ENCODE measurements around the gene OR52J3. TPM values are rescaled to one million over a fixed set of nuclear protein-coding genes. Genes with fewer than 3 reads are reported as not detected.

The OR52J3 gene
- total and polyA plus RNA-seq, 2 of the 8 experiments (the other 6 are each of a cell fraction or from before 2014, with no cell fraction given): not detected

- H3K79me1 ChIP-seq (ENCODE audit: low read depth, low read length): no peaks in the 10 kb centered on the region
- no peak within 1 kb of the TSS for H2BK5ac ChIP-seq (ENCODE audit: low read depth, low read length)
- FAIRE-seq: no peak
- H2BK20ac ChIP-seq (ENCODE audit: low read length): no peak within 1 kb of the TSS
- no peaks in the 10 kb centered on the region for H3K36me3 ChIP-seq (ENCODE audit: control insufficient read depth in 2 of 4, insufficient read depth in 4 of 4, low read length in 3 of 4)
- no peak within 1 kb of the TSS for H3K4me3 ChIP-seq (ENCODE audit: extremely low read depth in 1 of 4, insufficient read depth in 2 of 4, low read depth in 3 of 4, low read length in 4 of 4)
- H3K56ac ChIP-seq (replicated peaks; ENCODE audit: insufficient read length, low read depth, low read length): no peak within 1 kb of the TSS
- H3K18ac ChIP-seq (ENCODE audit: extremely low read depth, low read length): no peak within 1 kb of the TSS
- no peak within 1 kb of the TSS for H2BK120ac ChIP-seq (replicated peaks; ENCODE audit: low read depth, low read length)
- H3K4me1 ChIP-seq (replicated peaks in 1 of 4; ENCODE audit: control insufficient read depth in 3 of 4, insufficient read depth in 4 of 4, low read length in 3 of 4): no peaks in the 10 kb centered on the region
- no peak within 1 kb of the TSS for H3K4ac ChIP-seq (replicated peaks; ENCODE audit: insufficient read length, low read depth, low read length)
- ChIA-PET CTCF (ENCODE audit: partially characterized antibody) (no interaction called here), POLR2A (ENCODE audit: partially characterized antibody) (no interaction called here)
- no peak within 1 kb of the TSS for H3K4me2 ChIP-seq (ENCODE audit: insufficient read depth in 1 of 2, low read depth in 2 of 2, low read length in 2 of 2)
- no peak within 1 kb of the TSS for H2BK15ac ChIP-seq (ENCODE audit: low read length)
- no peaks in the 10 kb centered on the region for H3K27me3 ChIP-seq (replicated peaks in 1 of 4; ENCODE audit: control insufficient read depth in 3 of 4, extremely low read depth in 1 of 4, insufficient read depth in 3 of 4, low read length in 3 of 4)
- no peak within 1 kb of the TSS for H3K14ac ChIP-seq (ENCODE audit: insufficient read length)
- no peak within 1 kb of the TSS for H3K9ac ChIP-seq (replicated peaks in 1 of 4; ENCODE audit: extremely low read depth in 1 of 4, low read depth in 3 of 4, low read length in 3 of 4)
- no peak within 1 kb of the TSS; the same call in 1 of the 2 replicates for H2AK5ac ChIP-seq (ENCODE audit: low read depth, low read length)
- no peak within 1 kb of the TSS for H2BK12ac ChIP-seq (ENCODE audit: low read depth, low read length)
- H4K5ac ChIP-seq (ENCODE audit: insufficient read length, low read depth, low read length): no peak within 1 kb of the TSS
- H2AFZ ChIP-seq (ENCODE audit: low read length): no peak within 1 kb of the TSS
- no peak within 1 kb of the TSS for H3K27ac ChIP-seq (ENCODE audit: low read depth, low read length)
- H3K23ac ChIP-seq (ENCODE audit: insufficient read length): no peak within 1 kb of the TSS
- H3K79me2 ChIP-seq (ENCODE audit: control insufficient read depth in 1 of 2, insufficient read depth in 2 of 2, low read length in 2 of 2): no peaks in the 10 kb centered on the region
- no peaks in the 10 kb centered on the region for H4K20me1 ChIP-seq (replicated peaks in 1 of 2; ENCODE audit: control insufficient read depth in 1 of 2, insufficient read depth in 2 of 2, low read length in 2 of 2)
- no peak for DNase-seq (ENCODE audit: low read depth in 1 of 2, low spot score in 2 of 2)
- no peak within 1 kb of the TSS for H4K91ac ChIP-seq (replicated peaks; ENCODE audit: insufficient read length, low read length)
- H4K8ac ChIP-seq (ENCODE audit: extremely low read depth, insufficient read depth, low read length): no peak within 1 kb of the TSS
- WGBS, 2 experiments (ENCODE audit: extremely low coverage in 1 of 2, insufficient coverage in 1 of 2, insufficient read length in 1 of 2, insufficient replicate concordance in 2 of 2, low coverage in 1 of 2, low lambda C conversion rate in 2 of 2, missing lambda C conversion rate in 1 of 2): 98% methylated on average over 3 of the region's 3 CpGs; no CpG with 5 or more reads in 1 of the 2 experiments
- no peaks in the 10 kb centered on the region for H3K9me3 ChIP-seq (ENCODE audit: insufficient read depth in 2 of 2, low read depth in 1 of 2, low read length in 1 of 2)
- no peaks in the 10 kb centered on the region for H3K23me2 ChIP-seq (ENCODE audit: low read depth, low read length)
- TF ChIP-seq KDM1A (IDR thresholded peaks at IDR 0.05; ENCODE audit: borderline replicate concordance, low read length) (no peak), GABPA (IDR thresholded peaks at IDR 0.05; ENCODE audit: borderline replicate concordance, insufficient read depth, low read length) (no peak), SIX5 (IDR thresholded peaks at IDR 0.05; ENCODE audit: low read depth, low read length) (no peak), MAX (IDR thresholded peaks at IDR 0.05) (no peak), SRF (IDR thresholded peaks at IDR 0.05; ENCODE audit: low read depth, low read length) (no peak), E2F6 (IDR thresholded peaks at IDR 0.05) (no peak), CBX5 (IDR thresholded peaks at IDR 0.05; ENCODE audit: low read depth, low read length) (no peak), SAP30 (IDR thresholded peaks at IDR 0.05; ENCODE audit: insufficient read depth, insufficient replicate concordance, low read length) (no peak)
These were observed 13.1 kb downstream of the OR52J3 start, which contains the start of gene OR52E2 for GRCh38 chr11:5059391-5059790. Gene OR52E2 (minus strand): TSS chr11:5059627. CDS start chr11:5059627, 0 bp downstream.

All from H1 (cell line).